ENCODE results near the gene VTCN1.

- TF ChIP-seq CTCF (conservative IDR thresholded peaks at IDR 0.05; ENCODE audit: low read length) (no peak), EZH2phosphoT487 (IDR thresholded peaks at IDR 0.05; ENCODE audit: borderline replicate concordance, low read depth, low read length) (no peak)
Measured at GRCh38 chr1:117120774-117121588, 89.7 kb downstream of the VTCN1 start.
